HG02678 (cell line): ENCODE results near the gene CFAP99.

ENCODE experiments used
- ATAC-seq: cut with Tn5 transposase; IDR thresholded peaks from one replicate; pipeline ENCODE4 v1.9.1; 2021; ENCODE audit warnings: mild to moderate bottlenecking, moderate library complexity; ENCODE audit not compliant: unreplicated experiment

CFAP99 gene

GRCh38 chr4:2497931-2498330 is 79.2 kb downstream of the CFAP99 start:
- ATAC-seq: peak; percentile 72

- ATAC-seq: no peak
Observed at GRCh38 chr4:2500547-2500946, 81.8 kb downstream of the CFAP99 start.

GRCh38 chr4:2501034-2501594 is 82.4 kb downstream of the CFAP99 start:
- ATAC-seq: no peak

- no peak for ATAC-seq
Observed at GRCh38 chr4:2503809-2504208, 85.1 kb downstream of the CFAP99 start.

- ATAC-seq: no peak
Observed at GRCh38 chr4:2507259-2507658, 88.5 kb downstream of the CFAP99 start.

GRCh38 chr4:2507855-2508254 is 89.1 kb downstream of the CFAP99 start:
- ATAC-seq: no peak

GRCh38 chr4:2510351-2511259 is 91.8 kb downstream of the CFAP99 start:
- ATAC-seq: no peak

- no peak for ATAC-seq
Observed at GRCh38 chr4:2511645-2512131, 92.9 kb downstream of the CFAP99 start.
